GM21737 (cell line): ENCODE data around the gene BLNK.

Source experiments
- ATAC-seq: cut with Tn5 transposase; IDR thresholded peaks from one replicate; pipeline ENCODE4 v1.9.1; 2021; ENCODE audit warnings: mild to moderate bottlenecking, moderate library complexity; ENCODE audit not compliant: unreplicated experiment

BLNK gene

DNA sequence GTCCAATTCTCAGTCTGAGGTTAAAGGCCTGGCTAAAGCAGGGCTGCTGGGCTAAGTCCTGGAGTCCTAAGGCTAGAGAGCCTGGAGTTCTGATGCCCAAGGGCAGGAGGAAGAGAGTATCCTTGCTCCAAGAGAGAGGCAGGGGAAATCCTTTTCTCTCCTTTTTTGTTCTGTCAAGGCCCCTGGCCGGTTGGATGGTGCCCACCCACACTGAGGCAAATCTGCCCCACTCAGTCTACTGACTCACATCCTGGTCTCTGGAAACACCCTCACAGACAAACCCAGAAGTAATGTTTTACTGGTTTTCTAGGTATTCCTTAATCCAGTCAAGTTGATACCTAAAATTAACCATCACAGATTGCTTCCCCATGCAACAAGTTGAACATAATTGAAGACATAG lies 118.3 kb downstream of the BLNK start:
- ATAC-seq, result no peak

DNA sequence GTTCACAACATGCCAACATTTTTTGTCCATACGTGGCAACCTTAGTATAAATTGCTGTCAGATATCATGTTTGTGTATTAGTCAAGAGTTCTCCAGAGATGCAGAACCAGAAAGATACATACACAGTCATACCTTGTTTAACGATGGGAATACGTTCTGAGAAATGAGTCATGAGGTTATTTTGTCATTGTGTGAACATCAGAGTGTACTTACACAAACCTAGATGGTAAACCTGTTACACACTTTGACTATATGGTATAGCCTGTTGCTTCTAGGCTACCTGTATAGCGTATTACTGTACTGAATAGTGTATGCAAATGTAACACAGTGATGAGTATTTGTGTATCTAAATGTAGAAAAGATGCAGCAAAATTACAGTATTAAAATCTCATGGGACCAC lies 118.9 kb downstream of the BLNK start:
- ATAC-seq, result no peak
